ENCODE measurements around the gene AHNAK.
"Not testable (repeated sequence)": the region's sequence is repeated elsewhere in the genome, so short reads cannot be mapped to it uniquely, and the experiment has no call there.

Gene AHNAK

GRCh38 chr11:62535802-62536201 lies 10.8 kb downstream of the AHNAK start:
- no peak for DNase-seq (ENCODE audit: low read depth, low spot score)

- DNase-seq (ENCODE audit: low read depth, low spot score): no peak
These were observed 11.6 kb downstream of the AHNAK start for GRCh38 chr11:62534779-62535545.

- DNase-seq (ENCODE audit: low read depth, low spot score): no peak
These were observed 14.5 kb downstream of the AHNAK start for GRCh38 chr11:62532096-62532495.

- DNase-seq (ENCODE audit: low read depth, low spot score): no peak
These were observed 29.8 kb downstream of the AHNAK start for GRCh38 chr11:62516736-62517371.

- no peak for DNase-seq (ENCODE audit: low read depth, low spot score)
These were observed 32.5 kb downstream of the AHNAK start for GRCh38 chr11:62514151-62514550.

- no peak for DNase-seq (ENCODE audit: low read depth, low spot score)
These were observed 33.0 kb downstream of the AHNAK start for GRCh38 chr11:62513626-62514025.

GRCh38 chr11:62512961-62513360 lies 33.6 kb downstream of the AHNAK start:
- no peak for DNase-seq (ENCODE audit: low read depth, low spot score)

- DNase-seq (ENCODE audit: low read depth, low spot score): no peak
These were observed 38.1 kb downstream of the AHNAK start for GRCh38 chr11:62508336-62509058.

- DNase-seq (ENCODE audit: low read depth, low spot score): no peak
These were observed 39.5 kb downstream of the AHNAK start for GRCh38 chr11:62507125-62507422.

GRCh38 chr11:62506413-62507124 lies 40.0 kb downstream of the AHNAK start:
- no peak for DNase-seq (ENCODE audit: low read depth, low spot score)

GRCh38 chr11:62505440-62506091 lies 41.0 kb downstream of the AHNAK start:
- no peak for DNase-seq (ENCODE audit: low read depth, low spot score)

- no peak for DNase-seq (ENCODE audit: low read depth, low spot score)
These were observed 41.6 kb downstream of the AHNAK start for GRCh38 chr11:62505059-62505439.

GRCh38 chr11:62504158-62504973 lies 42.2 kb downstream of the AHNAK start:
- no peak for DNase-seq (ENCODE audit: low read depth, low spot score)

GRCh38 chr11:62502030-62502730 lies 44.4 kb downstream of the AHNAK start:
- DNase-seq (ENCODE audit: low read depth, low spot score): no peak

GRCh38 chr11:62501432-62501891 lies 45.1 kb downstream of the AHNAK start:
- no peak for DNase-seq (ENCODE audit: low read depth, low spot score)

- DNase-seq (ENCODE audit: low read depth, low spot score): no peak
These were observed 46.0 kb downstream of the AHNAK start for GRCh38 chr11:62500650-62501030.

- DNase-seq (ENCODE audit: low read depth, low spot score): no peak
These were observed 46.5 kb downstream of the AHNAK start for GRCh38 chr11:62499944-62500649.

GRCh38 chr11:62499311-62499943 lies 47.2 kb downstream of the AHNAK start:
- not testable (repeated sequence) for DNase-seq (ENCODE audit: low read depth, low spot score)

Data from iPS DF 19.7 (cell line).